Lung (tissue), 12 donors: ENCODE results near the gene ATG5. TPM values are rescaled to one million over a fixed set of nuclear protein-coding genes. Genes with fewer than 3 reads are reported as not detected.

Experiments
- ATAC-seq: fragments of 200-7000 bp; cut with Tn5 transposase; one replicate; pipeline ENCODE4 v1.9.1; 2020; ENCODE audit warnings: moderate number of reproducible peaks; ENCODE audit not compliant: insufficient read depth, low FRiP score
- DNase-seq, 3 donors: peaks; one replicate each; pipeline ENCODE4 v3.0.0-alpha.2; 2013 to 2017
- H3K27ac ChIP-seq, 2 donors: one replicate each; pipeline ENCODE4 v1.5.1; 2013; ENCODE audit warnings: mild to moderate bottlenecking in 2 of 2, moderate library complexity in 2 of 2, control low read depth in 1 of 2, inconsistent platforms in 1 of 2, low read depth in 1 of 2, low read length in 1 of 2
- H3K27me3 ChIP-seq, 3 donors: one replicate each; pipeline ENCODE4 v1.5.1; 2013; ENCODE audit warnings: low read length in 2 of 3; ENCODE audit not compliant: control insufficient read depth in 3 of 3, insufficient read depth in 3 of 3
- H3K36me3 ChIP-seq, 4 donors: one replicate each; pipeline ENCODE4 v1.5.1; 2013; ENCODE audit warnings: low read length in 4 of 4, mild to moderate bottlenecking in 1 of 4, moderate library complexity in 1 of 4; ENCODE audit not compliant: control insufficient read depth in 4 of 4, insufficient read depth in 4 of 4
- H3K4me1 ChIP-seq, 5 donors: one replicate each; pipeline ENCODE4 v1.5.1; 2013; ENCODE audit warnings: low read length in 5 of 5, mild to moderate bottlenecking in 2 of 5, moderate library complexity in 1 of 5; ENCODE audit not compliant: control insufficient read depth in 5 of 5, insufficient read depth in 5 of 5
- H3K4me3 ChIP-seq: one replicate; pipeline ENCODE4 v1.5.1; 2013; ENCODE audit warnings: mild to moderate bottlenecking, control low read depth, moderate library complexity
- H3K9ac ChIP-seq, 2 donors: one replicate each; pipeline ENCODE4 v1.5.1; 2013; ENCODE audit warnings: low read length in 2 of 2, control low read depth in 1 of 2; ENCODE audit not compliant: insufficient read depth in 1 of 2
- H3K9me3 ChIP-seq, 4 donors: one replicate each; pipeline ENCODE4 v1.5.1; 2013; ENCODE audit warnings: low read length in 3 of 4, mild to moderate bottlenecking in 1 of 4, moderate library complexity in 1 of 4; ENCODE audit not compliant: control insufficient read depth in 4 of 4, insufficient read depth in 3 of 4
- WGBS, 2 donors: extraction: QIAGEN DNeasy Blood & Tissue Kit; methylation state at CpG; one replicate each; pipeline ENCODE4 v1.1.7; 2013; 5-methylcytosine and 5-hydroxymethylcytosine counted together
- polyA plus RNA-seq, 2 donors: library from polyadenylated mRNA; stranded (reverse); fragments of 200-250 nt; gene quantifications; one replicate each; pipeline ENCODE4 v1.2.1, GENCODE V29; 2013
- total RNA-seq, 2 donors: library from RNA; depleted of rRNA in 1 of 2; stranded (reverse); fragments of >200 nt in 1 of 2; gene quantifications; one replicate each; pipeline ENCODE4 v1.2.1, GENCODE V29; 2014 to 2021
- TF ChIP-seq, protein P1 (sequence below): IDR thresholded peaks from 2 replicates; pipeline ENCODE4 v1.5.1; 2012; ENCODE audit warnings: mild to moderate bottlenecking; ENCODE audit errors: control extremely low read depth, extremely low read depth
- donor health status: control.
- donor health status: control.
- donor health status: Bipolar disorder and iron deficiency.
- donor health status: healthy.
- donor health status: DM: yes; HTN: yes; CAD: no.

ATG5 gene
- total and polyA plus RNA-seq, 4 donors, result 15.0 to 54.2 (median 22.3) TPM

DNA sequence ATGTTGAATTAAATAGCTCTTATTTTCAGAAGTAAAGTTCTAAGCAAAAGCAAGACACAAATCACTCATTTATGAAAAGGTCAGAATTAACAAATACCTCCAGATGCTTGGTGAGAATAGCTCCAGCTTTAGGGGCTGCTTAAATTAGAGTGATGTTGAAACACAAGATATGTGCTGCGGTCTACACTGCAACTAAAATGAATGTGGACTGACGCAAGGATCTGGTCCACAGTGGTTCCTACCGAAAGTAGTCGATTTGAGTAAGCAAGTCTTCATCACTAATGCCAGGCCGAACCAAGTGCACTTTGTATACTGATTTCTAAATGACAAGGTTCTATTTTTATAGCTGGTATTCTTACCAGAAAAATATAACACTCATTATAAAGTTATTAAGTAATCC lies 143.1 kb downstream of the ATG5 start:
- no peak for DNase-seq

DNA sequence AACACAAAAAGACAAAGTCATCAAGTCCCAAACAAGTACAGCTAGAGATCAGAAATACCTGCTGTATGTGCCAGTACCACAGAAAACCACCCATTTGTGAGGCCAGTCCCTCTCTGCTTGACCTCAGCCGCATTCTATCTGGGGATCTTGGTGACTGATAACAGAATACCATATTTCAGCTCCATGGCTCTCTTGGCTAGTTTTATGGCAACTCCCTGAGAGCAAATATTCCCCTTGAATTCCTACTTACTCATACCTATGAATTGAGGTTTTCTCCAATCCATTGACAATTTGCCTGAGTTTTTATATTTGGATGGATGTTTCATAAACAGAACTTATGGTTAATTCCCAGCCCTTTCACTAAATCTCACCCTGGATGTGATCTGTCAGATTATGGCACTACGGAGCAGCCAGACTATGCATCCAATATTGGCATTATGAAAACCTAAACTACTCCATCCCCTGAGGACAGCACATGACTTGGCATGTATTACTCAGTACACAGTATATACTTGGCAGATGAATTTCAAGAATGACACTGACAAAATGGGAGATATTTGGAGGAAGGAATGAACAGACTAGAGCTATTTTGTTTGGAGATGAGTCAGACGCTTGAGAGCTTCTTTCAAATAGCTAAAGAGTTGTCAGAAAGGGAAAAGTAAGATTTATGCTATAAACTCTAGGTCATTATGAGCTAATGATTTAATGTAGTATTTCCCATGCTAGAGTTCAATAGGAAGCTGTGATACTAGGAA lies 143.7 kb downstream of the ATG5 start:
- Histone ChIP-seq H3K27me3 (no peaks in the 10 kb centered on the region), H3K9me3 (peaks cover 0 to 1% (median 0%) of the 10 kb centered on the region in 4 donors), H3K4me3 (no peak overlapping the region), H3K4me1 (no peaks in the 10 kb centered on the region), H3K9ac (no peak overlapping the region), H3K27ac (no peak overlapping the region), H3K36me3 (peaks cover 2 to 5% (median 4%) of the 10 kb centered on the region in 4 donors)
- DNase-seq (no peak), ATAC-seq (no peak)
- 88 to 95% methylated on average over 3 of the region's 3 CpGs for WGBS, 2 donors
- TF ChIP-seq, protein P1, sequence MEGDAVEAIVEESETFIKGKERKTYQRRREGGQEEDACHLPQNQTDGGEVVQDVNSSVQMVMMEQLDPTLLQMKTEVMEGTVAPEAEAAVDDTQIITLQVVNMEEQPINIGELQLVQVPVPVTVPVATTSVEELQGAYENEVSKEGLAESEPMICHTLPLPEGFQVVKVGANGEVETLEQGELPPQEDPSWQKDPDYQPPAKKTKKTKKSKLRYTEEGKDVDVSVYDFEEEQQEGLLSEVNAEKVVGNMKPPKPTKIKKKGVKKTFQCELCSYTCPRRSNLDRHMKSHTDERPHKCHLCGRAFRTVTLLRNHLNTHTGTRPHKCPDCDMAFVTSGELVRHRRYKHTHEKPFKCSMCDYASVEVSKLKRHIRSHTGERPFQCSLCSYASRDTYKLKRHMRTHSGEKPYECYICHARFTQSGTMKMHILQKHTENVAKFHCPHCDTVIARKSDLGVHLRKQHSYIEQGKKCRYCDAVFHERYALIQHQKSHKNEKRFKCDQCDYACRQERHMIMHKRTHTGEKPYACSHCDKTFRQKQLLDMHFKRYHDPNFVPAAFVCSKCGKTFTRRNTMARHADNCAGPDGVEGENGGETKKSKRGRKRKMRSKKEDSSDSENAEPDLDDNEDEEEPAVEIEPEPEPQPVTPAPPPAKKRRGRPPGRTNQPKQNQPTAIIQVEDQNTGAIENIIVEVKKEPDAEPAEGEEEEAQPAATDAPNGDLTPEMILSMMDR, result no peak

More for the DNA sequence above, 143.1 kb downstream of the ATG5 start:
- Histone ChIP-seq H3K27ac (no peak overlapping the region), H3K9me3 (peaks cover 0 to 1% (median 0%) of the 10 kb centered on the region in 4 donors), H3K4me3 (no peak overlapping the region), H3K4me1 (no peaks in the 10 kb centered on the region), H3K27me3 (no peaks in the 10 kb centered on the region), H3K36me3 (peaks cover 2 to 5% (median 4%) of the 10 kb centered on the region in 4 donors), H3K9ac (no peak overlapping the region)
- no peak for ATAC-seq
- TF ChIP-seq, protein P1, result no peak
- 93 to 96% methylated on average over 5 of the region's 5 CpGs for WGBS, 2 donors

DNA sequence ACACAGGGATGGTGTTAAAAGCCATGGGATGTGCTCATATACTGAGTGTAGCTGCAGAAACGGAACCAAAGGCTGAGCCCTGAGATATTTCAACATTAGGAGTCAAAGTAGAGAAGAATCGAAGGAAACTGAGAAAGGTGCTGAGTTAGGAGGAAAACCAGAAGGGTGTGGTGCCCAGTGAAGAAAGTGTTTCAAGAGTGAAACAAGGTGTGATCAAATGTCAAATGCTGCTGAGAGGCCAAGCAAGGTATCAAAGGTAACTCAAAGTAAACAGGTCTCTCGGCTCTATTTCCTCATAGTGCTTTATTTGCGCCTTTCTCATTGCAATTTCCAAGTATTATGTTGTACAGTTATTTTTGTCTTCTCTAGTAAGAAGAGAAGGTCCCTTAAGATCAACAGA lies 145.4 kb downstream of the ATG5 start:
- ATAC-seq, result no peak
- H3K27me3 ChIP-seq, result no peaks in the 10 kb centered on the region
- DNase-seq, result no peak
- no peak overlapping the region for H3K4me3 ChIP-seq
- TF ChIP-seq, protein P1, result no peak
- no peaks in the 10 kb centered on the region for H3K36me3 ChIP-seq
- no peak overlapping the region for H3K27ac ChIP-seq
- H3K9ac ChIP-seq, result no peak overlapping the region
- WGBS, 2 donors, result 86 to 88% methylated on average over 4 of the region's 4 CpGs
- H3K9me3 ChIP-seq, result no peaks in the 10 kb centered on the region
- H3K4me1 ChIP-seq, result no peaks in the 10 kb centered on the region
